Osteoblast (primary cell): ENCODE results near the gene KCTD13. TPM values are rescaled to one million over a fixed set of nuclear protein-coding genes. Genes with fewer than 3 reads are reported as not detected.
A peak's percentile ranks its signal among the peaks of the same experiment; 100 is the strongest.
"Not testable (repeated sequence)": the region's sequence is repeated elsewhere in the genome, so short reads cannot be mapped to it uniquely, and the experiment has no call there.

Source experiments
- DNase-seq: peaks from one replicate; pipeline ENCODE4 v3.0.0; 2011; ENCODE audit warnings: low spot score, mixed read lengths; ENCODE audit not compliant: insufficient read length; ENCODE audit errors: missing footprints
- H2AFZ ChIP-seq: 2 replicates; pipeline ENCODE4 v1.6.0; 2011; ENCODE audit warnings: mild to moderate bottlenecking, low read length
- H3K27ac ChIP-seq: 2 replicates; pipeline ENCODE4 v1.5.1; 2011; ENCODE audit warnings: mild to moderate bottlenecking, low read depth, low read length, moderate library complexity
- H3K27me3 ChIP-seq: 2 replicates; pipeline ENCODE4 v1.6.0; 2012; ENCODE audit warnings: mild to moderate bottlenecking, control low read depth, inconsistent platforms, low read length, moderate library complexity; ENCODE audit not compliant: insufficient read depth
- H3K36me3 ChIP-seq: 2 replicates; pipeline ENCODE4 v1.5.1; 2011; ENCODE audit warnings: mild to moderate bottlenecking, low read length, control low read depth, moderate library complexity; ENCODE audit not compliant: insufficient read depth
- H3K4me1 ChIP-seq: 2 replicates; pipeline ENCODE4 v1.5.1; 2011; ENCODE audit warnings: mild to moderate bottlenecking, low read length, control low read depth, moderate library complexity; ENCODE audit not compliant: insufficient read depth
- H3K4me2 ChIP-seq: 2 replicates; pipeline ENCODE4 v1.6.0; 2011; ENCODE audit warnings: mild to moderate bottlenecking, low read length; ENCODE audit not compliant: insufficient read depth
- H3K4me3 ChIP-seq: fragments of 200-600 bp; sonication (generic); 3 replicates; pipeline ENCODE4 v1.5.1; 2012; ENCODE audit warnings: mild to moderate bottlenecking, low read length, inconsistent platforms; ENCODE audit not compliant: insufficient read depth
- H3K79me2 ChIP-seq: 2 replicates; pipeline ENCODE4 v1.6.0; 2012; ENCODE audit warnings: mild to moderate bottlenecking, low read length, control low read depth, inconsistent platforms; ENCODE audit not compliant: insufficient read depth
- H3K9me3 ChIP-seq: 2 replicates; pipeline ENCODE4 v1.5.1; 2011; ENCODE audit warnings: low read depth, low read length, control low read depth
- H4K20me1 ChIP-seq: 2 replicates; pipeline ENCODE4 v1.6.0; 2012; ENCODE audit warnings: mild to moderate bottlenecking, low read length, control low read depth; ENCODE audit not compliant: insufficient read depth
- total RNA-seq: library from RNA; depleted of rRNA; stranded (reverse); fragments of >200 nt; gene quantifications from 2 replicates; pipeline ENCODE4 v1.2.3, GENCODE V29; 2012
- TF ChIP-seq, protein P1 (sequence below): IDR thresholded peaks from 2 replicates; pipeline ENCODE4 v1.5.1; 2011; ENCODE audit warnings: mild to moderate bottlenecking, low read depth, low read length, moderate library complexity; ENCODE audit errors: extremely low read depth

KCTD13 gene
- total RNA-seq, 1 donor = 11.9 TPM

DNA sequence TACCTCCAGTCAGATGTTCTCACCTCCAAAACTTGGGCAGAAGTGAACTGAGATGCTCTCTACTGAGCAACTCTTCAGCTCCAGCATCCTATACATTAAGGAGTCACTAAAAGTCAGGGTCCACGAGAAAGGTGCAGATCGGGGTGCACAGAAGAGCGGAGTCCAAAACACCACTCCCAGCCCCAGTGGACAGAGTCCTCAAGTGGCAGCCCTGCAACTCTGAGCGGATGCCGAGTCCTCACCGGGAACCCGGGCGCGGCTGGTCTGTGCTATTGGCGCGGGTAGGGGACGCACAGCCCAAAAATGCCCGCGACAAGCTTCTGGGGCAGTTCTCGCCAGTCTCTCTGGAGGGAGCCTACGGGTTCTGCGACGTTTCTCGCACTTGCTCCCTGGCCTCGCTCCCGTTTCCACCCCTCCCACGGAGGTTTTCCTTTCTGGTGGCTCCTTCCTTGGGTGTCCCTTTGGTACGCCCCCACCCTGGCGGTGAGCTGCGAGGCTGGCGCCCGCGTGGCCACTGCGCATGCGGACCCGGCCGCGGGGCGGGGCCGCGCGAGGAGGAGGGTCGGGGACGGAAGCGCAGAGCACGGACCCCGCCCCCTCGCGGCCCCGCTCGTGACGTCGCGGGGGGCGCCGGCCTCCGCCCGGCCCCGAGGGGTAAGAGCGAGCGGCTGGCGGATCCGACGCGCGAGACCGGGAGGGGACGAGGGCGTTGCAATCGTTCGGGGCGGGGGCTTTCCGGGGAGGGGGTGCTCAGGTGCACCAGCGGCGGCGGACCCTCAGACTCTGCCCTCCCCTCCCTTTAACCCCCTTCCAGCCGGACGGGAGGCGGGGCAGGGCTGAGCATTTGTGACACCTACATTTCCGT, 35.7 kb upstream of the KCTD13 start, which contains the start of gene TMEM219:
TSS of gene TMEM219 (plus strand) at position 601 of the 865 bp plus-strand sequence. CDS start 1,065 bp downstream, outside the sequence.
- Histone ChIP-seq H3K36me3 (peaks cover 3% of the 10 kb centered on the region), H3K4me1 (peaks cover 9% of the 10 kb centered on the region), H3K9me3 (no peaks in the 10 kb centered on the region), H4K20me1 (no peaks in the 10 kb centered on the region), H3K4me3 (peak within 1 kb of the TSS; percentile 74), H3K79me2 (peaks cover 7% of the 10 kb centered on the region), H3K4me2 (peak within 1 kb of the TSS; percentile 80), H2AFZ (peak within 1 kb of the TSS; percentile 95), H3K27ac (peak within 1 kb of the TSS; percentile 76), H3K27me3 (no peaks in the 10 kb centered on the region)
- TF ChIP-seq, protein P1, sequence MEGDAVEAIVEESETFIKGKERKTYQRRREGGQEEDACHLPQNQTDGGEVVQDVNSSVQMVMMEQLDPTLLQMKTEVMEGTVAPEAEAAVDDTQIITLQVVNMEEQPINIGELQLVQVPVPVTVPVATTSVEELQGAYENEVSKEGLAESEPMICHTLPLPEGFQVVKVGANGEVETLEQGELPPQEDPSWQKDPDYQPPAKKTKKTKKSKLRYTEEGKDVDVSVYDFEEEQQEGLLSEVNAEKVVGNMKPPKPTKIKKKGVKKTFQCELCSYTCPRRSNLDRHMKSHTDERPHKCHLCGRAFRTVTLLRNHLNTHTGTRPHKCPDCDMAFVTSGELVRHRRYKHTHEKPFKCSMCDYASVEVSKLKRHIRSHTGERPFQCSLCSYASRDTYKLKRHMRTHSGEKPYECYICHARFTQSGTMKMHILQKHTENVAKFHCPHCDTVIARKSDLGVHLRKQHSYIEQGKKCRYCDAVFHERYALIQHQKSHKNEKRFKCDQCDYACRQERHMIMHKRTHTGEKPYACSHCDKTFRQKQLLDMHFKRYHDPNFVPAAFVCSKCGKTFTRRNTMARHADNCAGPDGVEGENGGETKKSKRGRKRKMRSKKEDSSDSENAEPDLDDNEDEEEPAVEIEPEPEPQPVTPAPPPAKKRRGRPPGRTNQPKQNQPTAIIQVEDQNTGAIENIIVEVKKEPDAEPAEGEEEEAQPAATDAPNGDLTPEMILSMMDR = peak; percentile 16
- peak; percentile 99 for DNase-seq

DNA sequence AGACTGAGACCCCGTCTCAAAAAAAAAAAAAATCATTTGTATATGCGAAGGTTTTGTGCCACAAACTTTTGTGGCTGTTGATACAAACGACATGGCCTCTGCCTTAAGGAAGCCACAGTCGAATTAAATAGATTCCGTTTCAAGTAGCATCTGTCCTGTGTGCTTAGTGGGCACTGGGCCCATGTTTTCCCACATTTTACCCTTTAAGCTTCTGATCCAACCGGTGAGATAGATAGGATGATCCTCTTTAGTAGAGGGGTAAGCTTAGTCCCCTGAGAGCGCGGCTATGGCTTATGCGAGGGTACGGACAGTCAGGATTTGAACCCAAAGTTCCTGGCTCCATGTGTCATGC, 35.1 kb upstream of the KCTD13 start:
- no peaks in the 10 kb centered on the region for H4K20me1 ChIP-seq
- peak overlapping the region; percentile 80 for H3K4me2 ChIP-seq
- peak overlapping the region; percentile 76 for H3K27ac ChIP-seq
- TF ChIP-seq, protein P1 = no peak
- H2AFZ ChIP-seq = peak overlapping the region; percentile 95
- peak overlapping the region; percentile 74 for H3K4me3 ChIP-seq
- peaks cover 7% of the 10 kb centered on the region for H3K79me2 ChIP-seq
- no peaks in the 10 kb centered on the region for H3K27me3 ChIP-seq
- peaks cover 9% of the 10 kb centered on the region for H3K4me1 ChIP-seq
- H3K9me3 ChIP-seq = no peaks in the 10 kb centered on the region
- H3K36me3 ChIP-seq = peaks cover 3% of the 10 kb centered on the region
- DNase-seq = peak; percentile 60

DNA sequence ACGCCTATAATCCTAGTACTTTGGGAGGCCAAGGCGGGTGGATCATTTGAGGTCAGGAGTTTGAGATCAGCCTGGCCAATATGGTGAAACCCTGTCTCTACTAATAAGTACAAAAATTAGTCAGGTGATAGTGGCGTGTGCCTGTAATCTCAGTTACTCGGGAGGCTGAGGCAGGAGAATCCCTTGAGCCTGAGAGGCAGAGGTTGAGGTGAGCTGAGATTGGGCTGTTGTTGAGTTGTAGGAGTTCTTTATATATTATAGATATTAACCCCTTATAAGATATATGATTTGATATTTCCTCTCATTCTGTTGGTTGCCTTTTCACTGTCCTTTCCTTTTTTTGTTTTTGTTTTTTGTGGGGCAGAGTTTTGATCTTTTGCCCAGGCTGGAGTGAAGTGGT, 33.8 kb upstream of the KCTD13 start:
- not testable (repeated sequence) for H3K4me2 ChIP-seq, H4K20me1 ChIP-seq, DNase-seq, H3K27ac ChIP-seq, H2AFZ ChIP-seq, H3K9me3 ChIP-seq, H3K79me2 ChIP-seq, H3K4me1 ChIP-seq, H3K27me3 ChIP-seq, H3K4me3 ChIP-seq, H3K36me3 ChIP-seq

DNA sequence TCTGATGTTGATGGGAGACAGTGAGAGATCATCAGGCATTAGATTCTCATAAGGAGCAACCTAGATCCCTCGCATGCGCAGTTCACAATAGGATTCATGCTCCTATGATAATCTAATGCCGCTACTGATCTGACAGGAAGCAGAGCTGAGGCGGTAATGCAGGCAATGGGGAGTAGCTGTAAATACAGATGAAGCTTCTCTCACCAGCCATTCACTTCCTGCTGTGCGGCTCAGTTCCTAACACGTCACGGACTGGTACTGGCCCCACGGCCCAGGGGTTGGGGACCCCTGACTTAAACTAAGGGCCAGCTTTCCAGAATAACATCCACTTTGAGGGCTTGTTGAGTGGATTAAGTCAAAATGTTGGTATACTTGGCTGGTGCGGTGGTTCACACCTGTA, 33.3 kb upstream of the KCTD13 start:
- no peaks in the 10 kb centered on the region for H3K36me3 ChIP-seq
- H3K4me1 ChIP-seq = peaks cover 9% of the 10 kb centered on the region
- peak; percentile 48 for DNase-seq
- peaks cover 4% of the 10 kb centered on the region for H3K79me2 ChIP-seq
- H4K20me1 ChIP-seq = no peaks in the 10 kb centered on the region
- no peak overlapping the region for H3K4me3 ChIP-seq
- no peaks in the 10 kb centered on the region for H3K9me3 ChIP-seq
- TF ChIP-seq, protein P1 = no peak
- no peak overlapping the region for H2AFZ ChIP-seq
- H3K4me2 ChIP-seq = no peak overlapping the region
- no peak overlapping the region for H3K27ac ChIP-seq
- H3K27me3 ChIP-seq = no peaks in the 10 kb centered on the region
